Measurements from ENCODE around the gene NPPB. TPM values are rescaled to one million over a fixed set of nuclear protein-coding genes. Genes with fewer than 3 reads are reported as not detected.

The NPPB gene
- total and polyA plus RNA-seq, 9 of the 15 experiments (the other 6 are each of a cell fraction or from before 2014, with no cell fraction given): not detected

DNA sequence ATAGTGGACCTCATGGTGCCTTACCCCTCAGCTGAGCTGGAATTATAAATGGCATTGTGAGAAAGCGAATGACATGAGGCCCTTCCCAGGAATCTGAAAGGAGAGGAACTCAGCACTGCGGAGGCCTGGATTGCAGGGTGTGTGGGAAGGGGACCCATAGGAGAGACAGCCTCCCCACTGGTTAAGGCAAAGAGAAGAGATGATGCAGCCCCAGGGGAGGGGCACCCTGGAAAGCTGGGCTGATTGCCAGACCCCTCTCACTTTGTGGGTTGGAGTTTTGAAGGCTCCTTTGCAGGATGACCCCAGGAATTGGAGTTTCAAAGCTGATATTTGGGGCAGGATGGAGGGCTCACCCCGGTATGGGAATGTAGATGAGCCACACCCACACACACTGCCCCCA, 2.0 kb downstream of the NPPB start:
- 18% methylated on average over 3 of the region's 3 CpGs for WGBS (ENCODE audit: insufficient coverage, low coverage, missing lambda C conversion rate)
- Histone ChIP-seq H3K36me3 (ENCODE audit: control insufficient read depth, insufficient read depth, low read length) (no peaks in the 10 kb centered on the region), H3K27me3 (ENCODE audit: control insufficient read depth in 2 of 2, insufficient read depth in 2 of 2, low read length in 2 of 2) (peaks cover 34 to 53% of the 10 kb centered on the region in 2 experiments; a peak in 4 of 5 replicates), H3K4me2 (ENCODE audit: insufficient read depth, low read length) (no peak overlapping the region), H3K79me2 (ENCODE audit: control insufficient read depth, insufficient read depth, low read length) (no peaks in the 10 kb centered on the region), H3K9ac (ENCODE audit: insufficient read depth in 1 of 2, low read depth in 2 of 2, low read length in 2 of 2) (no peak overlapping the region), H3K4me1 (replicated peaks in 1 of 2; ENCODE audit: control insufficient read depth in 2 of 2, insufficient read depth in 2 of 2, low read length in 2 of 2) (peaks cover 0 to 10% of the 10 kb centered on the region in 2 experiments; a peak in 3 of 5 replicates), H3K9me3 (replicated peaks; ENCODE audit: control insufficient read depth, insufficient read depth, low read depth, low read length) (no peaks in the 10 kb centered on the region), H3K9me1 (ENCODE audit: control insufficient read depth, insufficient read depth, low read length) (no peaks in the 10 kb centered on the region), H3K27ac (ENCODE audit: extremely low read depth, low read depth, low read length) (no peak overlapping the region), H3K4me3 (no peak overlapping the region), H2AFZ (ENCODE audit: low read depth, low read length) (no peak overlapping the region), H4K20me1 (replicated peaks; ENCODE audit: control insufficient read depth, insufficient read depth, low read length) (peaks cover 16% of the 10 kb centered on the region)
- no TSS peak for BruUV-seq (replicated peaks)
- ChIA-PET CTCF (ENCODE audit: low intra/inter-chr PET ratio) (no interaction called here), POLR2A (interaction anchor here (0.5 to 8.8 kb wide), 3 partner anchors 32 to 181 kb away, joined by 3 to 96 read pairs (median 4); no protein-coding TSS in a partner anchor)
- intact Hi-C loops (cut with micrococcal nuclease): no loop called here
- ATAC-seq: no peak
- in situ Hi-C loops (cut with MboI): no loop called here
- FAIRE-seq: no peak
- no peak for DNase-seq (ENCODE audit: extremely low read depth in 1 of 4, low spot score in 3 of 4)
- TF ChIP-seq PCBP2 (IDR thresholded peaks at IDR 0.05; ENCODE audit: low read depth, low read length, poor library complexity, severe bottlenecking) (no peak), CBFA2T3 (IDR thresholded peaks at IDR 0.05) (no peak), MIER1 (IDR thresholded peaks at IDR 0.05; ENCODE audit: low read depth) (no peak), FIP1L1 (IDR thresholded peaks at IDR 0.05; ENCODE audit: low read depth, low read length, poor library complexity, severe bottlenecking) (no peak)
- TF ChIP-seq, protein P1, sequence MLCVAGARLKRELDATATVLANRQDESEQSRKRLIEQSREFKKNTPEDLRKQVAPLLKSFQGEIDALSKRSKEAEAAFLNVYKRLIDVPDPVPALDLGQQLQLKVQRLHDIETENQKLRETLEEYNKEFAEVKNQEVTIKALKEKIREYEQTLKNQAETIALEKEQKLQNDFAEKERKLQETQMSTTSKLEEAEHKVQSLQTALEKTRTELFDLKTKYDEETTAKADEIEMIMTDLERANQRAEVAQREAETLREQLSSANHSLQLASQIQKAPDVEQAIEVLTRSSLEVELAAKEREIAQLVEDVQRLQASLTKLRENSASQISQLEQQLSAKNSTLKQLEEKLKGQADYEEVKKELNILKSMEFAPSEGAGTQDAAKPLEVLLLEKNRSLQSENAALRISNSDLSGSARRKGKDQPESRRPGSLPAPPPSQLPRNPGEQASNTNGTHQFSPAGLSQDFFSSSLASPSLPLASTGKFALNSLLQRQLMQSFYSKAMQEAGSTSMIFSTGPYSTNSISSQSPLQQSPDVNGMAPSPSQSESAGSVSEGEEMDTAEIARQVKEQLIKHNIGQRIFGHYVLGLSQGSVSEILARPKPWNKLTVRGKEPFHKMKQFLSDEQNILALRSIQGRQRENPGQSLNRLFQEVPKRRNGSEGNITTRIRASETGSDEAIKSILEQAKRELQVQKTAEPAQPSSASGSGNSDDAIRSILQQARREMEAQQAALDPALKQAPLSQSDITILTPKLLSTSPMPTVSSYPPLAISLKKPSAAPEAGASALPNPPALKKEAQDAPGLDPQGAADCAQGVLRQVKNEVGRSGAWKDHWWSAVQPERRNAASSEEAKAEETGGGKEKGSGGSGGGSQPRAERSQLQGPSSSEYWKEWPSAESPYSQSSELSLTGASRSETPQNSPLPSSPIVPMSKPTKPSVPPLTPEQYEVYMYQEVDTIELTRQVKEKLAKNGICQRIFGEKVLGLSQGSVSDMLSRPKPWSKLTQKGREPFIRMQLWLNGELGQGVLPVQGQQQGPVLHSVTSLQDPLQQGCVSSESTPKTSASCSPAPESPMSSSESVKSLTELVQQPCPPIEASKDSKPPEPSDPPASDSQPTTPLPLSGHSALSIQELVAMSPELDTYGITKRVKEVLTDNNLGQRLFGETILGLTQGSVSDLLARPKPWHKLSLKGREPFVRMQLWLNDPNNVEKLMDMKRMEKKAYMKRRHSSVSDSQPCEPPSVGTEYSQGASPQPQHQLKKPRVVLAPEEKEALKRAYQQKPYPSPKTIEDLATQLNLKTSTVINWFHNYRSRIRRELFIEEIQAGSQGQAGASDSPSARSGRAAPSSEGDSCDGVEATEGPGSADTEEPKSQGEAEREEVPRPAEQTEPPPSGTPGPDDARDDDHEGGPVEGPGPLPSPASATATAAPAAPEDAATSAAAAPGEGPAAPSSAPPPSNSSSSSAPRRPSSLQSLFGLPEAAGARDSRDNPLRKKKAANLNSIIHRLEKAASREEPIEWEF (CRISPR knock-in tag; IDR thresholded peaks at IDR 0.05): no peak

Data from K562 (cell line).